ENCODE results near the gene PLGRKT. TPM values are rescaled to one million over a fixed set of nuclear protein-coding genes. Genes with fewer than 3 reads are reported as not detected.

PLGRKT gene
- total RNA-seq, 1 experiment from 2014 or later: 73.3 TPM

- DNase-seq (ENCODE audit: low read depth): no peak
Observed at GRCh38 chr9:5315187-5315923, 122.4 kb downstream of the PLGRKT start.

- no peak for DNase-seq (ENCODE audit: low read depth)
Observed at GRCh38 chr9:5310851-5311250, 126.9 kb downstream of the PLGRKT start.

Other genes with a start within 250 kb of the PLGRKT start
- not detected in 2 replicates for gene INSL4, start 206.5 kb downstream of the PLGRKT start, total RNA-seq (2014; rRNA removed; shearing (Covaris generic))
- gene RLN2, start 133.2 kb downstream of the PLGRKT start, total RNA-seq (2014; rRNA removed; shearing (Covaris generic)): not detected in 2 replicates
- gene RLN1, start 98.0 kb downstream of the PLGRKT start, total RNA-seq (2014; rRNA removed; shearing (Covaris generic)): 0.11 and 0.21 TPM in 2 replicates
- 17.0 and 21.1 TPM in 2 replicates for gene CD274, start 12.6 kb upstream of the PLGRKT start, total RNA-seq (2014; rRNA removed; shearing (Covaris generic))
- gene PDCD1LG2, start 72.6 kb upstream of the PLGRKT start, total RNA-seq (2014; rRNA removed; shearing (Covaris generic)): 6.9 and 11.5 TPM in 2 replicates
- 13.2 and 15.8 TPM in 2 replicates for gene RIC1, start 191.2 kb upstream of the PLGRKT start, total RNA-seq (2014; rRNA removed; shearing (Covaris generic))

All from Daoy (cell line).